ENCODE data around the gene FRMD4A.

GRCh38 chr10:14332903-14333302 is 2.2 kb upstream of the FRMD4A start:
- TF ChIP-seq POLR2A (IDR thresholded peaks at IDR 0.05), result no peak
- TF ChIP-seq CTCF (IDR thresholded peaks at IDR 0.05), result no peak

Measured in testis (tissue), 2 donors.